Thoracic aorta (tissue), 2 donors: ENCODE data around the gene SNX20. TPM values are rescaled to one million over a fixed set of nuclear protein-coding genes. Genes with fewer than 3 reads are reported as not detected.

Experiments used
- ATAC-seq: fragments of 150-250 bp; one replicate; pipeline ENCODE4 v1.8.0; 2017; ENCODE audit warnings: low read depth; ENCODE audit not compliant: insufficient number of reproducible peaks, low FRiP score
- DNase-seq: peaks from one replicate; pipeline ENCODE4 v3.0.0-alpha.2; 2020; ENCODE audit warnings: low spot score
- H3K27ac ChIP-seq, 2 donors: fragments of 200-600 bp; sonication (generic); 1 replicate in 1 of 2; 2 replicates in 1 of 2; pipeline ENCODE4 v1.5.1; 2016; ENCODE audit warnings: mild to moderate bottlenecking in 2 of 2, moderate library complexity in 2 of 2
- H3K27me3 ChIP-seq: fragments of 200-600 bp; sonication (generic); replicated peaks from 2 replicates; pipeline ENCODE4 v1.6.0; 2016; ENCODE audit warnings: mild to moderate bottlenecking; ENCODE audit not compliant: insufficient read depth
- H3K36me3 ChIP-seq: fragments of 200-600 bp; sonication (generic); one replicate; pipeline ENCODE4 v1.5.1; 2016
- H3K4me1 ChIP-seq, 2 donors: fragments of 200-600 bp; sonication (generic); 1 replicate in 1 of 2; 2 replicates in 1 of 2; pipeline versions ENCODE4 v1.5.1 to v1.6.0; 2016; ENCODE audit warnings: low read depth in 2 of 2, mild to moderate bottlenecking in 1 of 2; ENCODE audit not compliant: control insufficient read depth in 1 of 2
- H3K4me3 ChIP-seq: fragments of 200-600 bp; sonication (generic); 2 replicates; pipeline ENCODE4 v1.5.1; 2016; ENCODE audit warnings: mild to moderate bottlenecking
- H3K9me3 ChIP-seq: fragments of 200-600 bp; sonication (generic); 2 replicates; pipeline ENCODE4 v1.5.1; 2016
- CTCF ChIP-seq: fragments of 200-600 bp; sonication (generic); IDR thresholded peaks from one replicate; pipeline ENCODE4 v1.5.1; 2019; ENCODE audit warnings: antibody characterized with exemption
- total RNA-seq, 2 donors: library from RNA; depleted of rRNA; stranded (reverse); fragments of >200 nt; gene quantifications; one replicate each; pipeline versions ENCODE4 v1.1.0 to v1.2.3, GENCODE V29; 2016

Gene SNX20
- total RNA-seq, 2 donors from 2014 or later: 3.3 to 4.6 TPM

GRCh38 chr16:50679266-50679665 lies 1.8 kb downstream of the SNX20 start:
- Histone ChIP-seq H3K36me3 (no peaks in the 10 kb centered on the region), H3K27ac (no peak overlapping the region), H3K4me1 (no peaks in the 10 kb centered on the region), H3K9me3 (no peaks in the 10 kb centered on the region), H3K4me3 (no peak overlapping the region), H3K27me3 (no peaks in the 10 kb centered on the region)
- TF ChIP-seq CTCF: no peak
- ATAC-seq (no peak), DNase-seq (no peak)

- H3K27ac ChIP-seq: no peak overlapping the region
- no peak for ATAC-seq
- no peaks in the 10 kb centered on the region for H3K27me3 ChIP-seq
- no peaks in the 10 kb centered on the region for H3K4me1 ChIP-seq
- DNase-seq: no peak
- H3K4me3 ChIP-seq: no peak overlapping the region
- no peak for TF ChIP-seq CTCF
- H3K36me3 ChIP-seq: no peaks in the 10 kb centered on the region
- H3K9me3 ChIP-seq: no peaks in the 10 kb centered on the region
These were observed 2.6 kb downstream of the SNX20 start for GRCh38 chr16:50678531-50678930.

GRCh38 chr16:50677351-50677750 lies 3.8 kb downstream of the SNX20 start:
- Histone ChIP-seq H3K27me3 (no peaks in the 10 kb centered on the region), H3K9me3 (no peaks in the 10 kb centered on the region), H3K36me3 (no peaks in the 10 kb centered on the region), H3K4me1 (no peaks in the 10 kb centered on the region), H3K27ac (no peak overlapping the region), H3K4me3 (no peak overlapping the region)
- no peak for ATAC-seq
- DNase-seq: no peak
- TF ChIP-seq CTCF: peak; percentile 28

GRCh38 chr16:50676684-50677225 lies 4.4 kb downstream of the SNX20 start:
- Histone ChIP-seq H3K4me1 (no peaks in the 10 kb centered on the region), H3K9me3 (peaks cover 5% of the 10 kb centered on the region), H3K4me3 (no peak overlapping the region), H3K27ac (no peak overlapping the region), H3K27me3 (no peaks in the 10 kb centered on the region), H3K36me3 (peaks cover 5% of the 10 kb centered on the region)
- no peak for TF ChIP-seq CTCF
- no peak for ATAC-seq
- no peak for DNase-seq

- Histone ChIP-seq H3K9me3 (peaks cover 7% of the 10 kb centered on the region), H3K27me3 (no peaks in the 10 kb centered on the region), H3K4me3 (no peak overlapping the region), H3K4me1 (no peaks in the 10 kb centered on the region), H3K36me3 (peaks cover 5% of the 10 kb centered on the region), H3K27ac (no peak overlapping the region)
- ATAC-seq: no peak
- no peak for TF ChIP-seq CTCF
- no peak for DNase-seq
These were observed 5.2 kb downstream of the SNX20 start for GRCh38 chr16:50675686-50676610.
